ENCODE data around the gene ROR2.

The ROR2 gene

DNA sequence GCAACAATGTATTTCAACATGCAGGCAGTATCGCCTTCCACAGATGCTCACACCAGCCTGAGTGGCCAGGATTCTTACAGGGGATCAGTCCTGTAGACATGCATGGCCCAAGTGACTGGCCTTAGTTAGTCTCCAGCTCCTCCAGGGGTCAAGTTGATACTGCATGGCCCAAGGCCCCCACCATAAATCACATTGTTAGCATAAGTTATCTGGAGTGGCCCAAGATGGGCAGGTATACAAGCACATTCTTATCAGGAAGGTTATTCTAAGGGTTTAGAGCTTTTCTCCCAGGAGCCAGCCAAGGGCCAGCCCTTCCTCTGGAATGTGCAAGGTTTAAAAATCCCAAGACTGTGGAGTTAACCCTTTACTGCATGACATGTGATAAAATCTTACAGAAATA lies 295.5 kb downstream of the ROR2 start:
- TF ChIP-seq, protein P1, sequence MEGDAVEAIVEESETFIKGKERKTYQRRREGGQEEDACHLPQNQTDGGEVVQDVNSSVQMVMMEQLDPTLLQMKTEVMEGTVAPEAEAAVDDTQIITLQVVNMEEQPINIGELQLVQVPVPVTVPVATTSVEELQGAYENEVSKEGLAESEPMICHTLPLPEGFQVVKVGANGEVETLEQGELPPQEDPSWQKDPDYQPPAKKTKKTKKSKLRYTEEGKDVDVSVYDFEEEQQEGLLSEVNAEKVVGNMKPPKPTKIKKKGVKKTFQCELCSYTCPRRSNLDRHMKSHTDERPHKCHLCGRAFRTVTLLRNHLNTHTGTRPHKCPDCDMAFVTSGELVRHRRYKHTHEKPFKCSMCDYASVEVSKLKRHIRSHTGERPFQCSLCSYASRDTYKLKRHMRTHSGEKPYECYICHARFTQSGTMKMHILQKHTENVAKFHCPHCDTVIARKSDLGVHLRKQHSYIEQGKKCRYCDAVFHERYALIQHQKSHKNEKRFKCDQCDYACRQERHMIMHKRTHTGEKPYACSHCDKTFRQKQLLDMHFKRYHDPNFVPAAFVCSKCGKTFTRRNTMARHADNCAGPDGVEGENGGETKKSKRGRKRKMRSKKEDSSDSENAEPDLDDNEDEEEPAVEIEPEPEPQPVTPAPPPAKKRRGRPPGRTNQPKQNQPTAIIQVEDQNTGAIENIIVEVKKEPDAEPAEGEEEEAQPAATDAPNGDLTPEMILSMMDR (IDR thresholded peaks at IDR 0.05; ENCODE audit: extremely low read depth, missing control alignments), result no peak
- DNase-seq (ENCODE audit: low spot score), result no peak

DNA sequence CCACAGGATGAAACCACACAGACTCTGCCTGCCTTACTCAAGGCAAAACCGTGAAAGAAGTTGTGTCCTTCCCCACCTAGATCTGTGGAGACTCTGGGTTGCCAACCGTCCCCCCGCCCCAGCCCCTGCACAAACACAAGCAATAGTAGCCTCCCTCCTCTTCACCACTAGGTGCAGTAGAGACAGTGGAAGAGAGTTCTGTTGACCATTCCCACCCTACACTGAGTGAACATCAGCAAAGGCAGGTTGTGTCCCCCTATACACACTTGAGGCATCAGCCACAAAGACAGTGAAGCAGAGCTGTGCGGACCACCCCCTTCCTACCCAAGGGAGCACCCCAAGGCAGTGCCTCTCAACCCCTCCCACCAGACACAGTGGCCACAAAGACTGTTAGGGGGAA lies 302.7 kb downstream of the ROR2 start:
- DNase-seq (ENCODE audit: low spot score), result no peak
- TF ChIP-seq, protein P1 (IDR thresholded peaks at IDR 0.05; ENCODE audit: extremely low read depth, missing control alignments), result no peak

DNA sequence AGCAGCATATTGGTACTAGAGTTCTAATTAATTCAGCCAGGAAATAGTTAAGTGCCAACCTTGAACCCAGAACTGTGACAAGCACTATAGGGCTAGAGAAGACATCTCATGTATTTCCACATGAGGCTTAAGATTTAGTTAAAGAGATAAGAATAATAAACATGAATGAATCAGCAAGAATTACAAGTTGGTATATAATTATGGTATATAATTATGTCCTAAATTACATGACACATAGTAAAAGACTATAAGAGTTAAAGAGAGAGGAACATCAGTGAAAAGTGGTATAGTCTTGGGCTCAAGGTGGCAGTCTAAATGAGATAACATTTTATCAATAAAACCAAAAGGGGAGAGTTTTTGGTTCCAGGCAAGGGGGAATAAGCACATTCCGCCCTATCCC lies 303.3 kb downstream of the ROR2 start:
- TF ChIP-seq, protein P1 (IDR thresholded peaks at IDR 0.05; ENCODE audit: extremely low read depth, missing control alignments), result no peak

DNA sequence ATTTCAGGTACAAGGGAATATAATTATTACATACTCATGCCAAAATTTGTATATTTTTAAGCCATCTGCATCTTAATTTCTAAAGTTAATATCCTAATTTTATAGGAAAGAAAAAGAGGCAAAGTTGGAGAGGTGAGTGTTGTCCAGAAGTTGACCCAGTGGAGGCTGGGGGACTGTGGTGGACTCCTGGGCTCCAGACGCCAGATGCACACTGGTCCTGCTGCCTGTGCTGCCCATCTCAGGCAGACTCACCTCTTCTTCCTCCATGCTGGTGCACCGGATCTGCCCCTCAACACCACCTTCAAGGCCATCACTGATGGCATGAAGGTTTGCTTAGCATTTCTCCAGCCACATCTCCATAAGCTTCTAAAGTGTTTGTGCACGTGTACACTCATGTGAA lies 305.6 kb downstream of the ROR2 start:
- TF ChIP-seq, protein P1 (IDR thresholded peaks at IDR 0.05; ENCODE audit: extremely low read depth, missing control alignments), result no peak
- DNase-seq (ENCODE audit: low spot score), result no peak

More for the DNA sequence above, 303.3 kb downstream of the ROR2 start:
- no peak for DNase-seq (ENCODE audit: low spot score)

DNA sequence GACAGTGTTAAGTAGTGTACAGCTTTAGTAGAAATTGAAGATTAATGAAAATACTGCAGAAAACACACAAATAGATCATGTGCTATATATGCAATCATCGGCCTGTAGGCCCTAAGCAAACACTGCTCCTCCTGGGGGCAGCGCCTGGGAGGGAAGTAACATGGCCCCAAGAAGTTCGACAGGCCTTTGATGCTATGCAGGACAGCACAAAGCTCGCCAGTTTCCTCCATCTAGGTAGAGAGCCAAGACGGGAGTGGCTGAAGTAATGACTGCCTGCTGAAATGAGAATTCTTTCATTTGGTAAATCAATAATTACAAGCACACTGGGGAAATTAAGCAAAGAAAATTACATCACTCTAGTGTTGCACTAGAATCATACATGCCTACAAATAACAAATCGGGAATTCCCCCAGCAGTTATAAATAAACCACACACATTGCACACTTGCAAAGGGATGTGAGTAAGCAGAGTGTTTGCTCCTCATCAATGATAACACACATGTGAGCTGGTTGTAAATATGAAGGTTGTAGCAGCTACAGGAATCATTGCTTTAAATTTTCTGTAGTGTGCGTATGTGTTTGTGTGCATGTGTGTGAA lies 306.4 kb downstream of the ROR2 start:
- DNase-seq (ENCODE audit: low spot score), result no peak
- TF ChIP-seq, protein P1 (IDR thresholded peaks at IDR 0.05; ENCODE audit: extremely low read depth, missing control alignments), result no peak

DNA sequence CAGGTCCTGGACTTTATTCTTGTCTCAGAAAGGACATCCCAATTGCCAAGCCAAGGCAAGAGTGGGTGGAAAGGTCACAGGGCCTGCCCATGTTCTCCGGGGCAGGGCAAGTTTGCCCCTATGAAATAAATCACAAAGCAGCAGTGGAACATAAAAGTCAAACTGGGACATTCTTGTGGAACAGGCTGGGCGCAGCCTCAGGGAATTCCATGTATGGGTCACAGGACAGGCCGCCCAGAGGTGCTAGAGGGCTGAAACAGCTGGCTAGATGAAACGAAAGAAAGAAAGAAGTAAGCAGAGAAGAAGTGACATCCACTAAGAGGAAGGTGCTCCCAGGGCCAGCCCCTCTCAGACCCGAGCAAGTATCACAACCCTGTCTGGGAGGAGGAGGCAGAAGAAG lies 307.3 kb downstream of the ROR2 start:
- DNase-seq (ENCODE audit: low spot score), result no peak
- TF ChIP-seq, protein P1 (IDR thresholded peaks at IDR 0.05; ENCODE audit: extremely low read depth, missing control alignments), result no peak

DNA sequence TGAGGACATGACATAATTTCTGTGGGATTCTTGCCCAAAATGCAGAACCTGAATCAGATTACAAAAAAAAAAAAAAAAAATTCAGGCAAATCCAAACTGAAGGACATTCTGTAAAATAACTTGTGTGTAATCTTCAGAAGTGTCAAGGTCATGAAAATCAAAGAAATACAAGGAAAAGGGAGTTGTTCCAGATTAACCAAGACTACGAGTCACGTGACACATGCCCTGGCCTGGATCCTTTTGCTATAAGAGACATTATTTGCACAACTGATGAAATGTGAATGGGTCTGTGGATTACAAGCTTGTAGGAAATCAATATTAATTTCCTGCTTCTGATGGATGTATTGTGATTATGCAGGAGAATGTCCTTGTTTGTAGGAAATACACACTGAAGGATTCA lies 309.6 kb downstream of the ROR2 start:
- no peak for DNase-seq (ENCODE audit: low spot score)
- TF ChIP-seq, protein P1 (IDR thresholded peaks at IDR 0.05; ENCODE audit: extremely low read depth, missing control alignments), result no peak
